Embryonic facial prominence (tissue), 1 donor: ENCODE results near the gene NEO1.
"Not testable (repeated sequence)": the region's sequence is repeated elsewhere in the genome, so short reads cannot be mapped to it uniquely, and the experiment has no call there.

ENCODE experiments used
- DNase-seq: peaks from one replicate; pipeline ENCODE4 v3.0.0-alpha.2; 2016; ENCODE audit errors: extremely low spot score

The NEO1 gene

DNA sequence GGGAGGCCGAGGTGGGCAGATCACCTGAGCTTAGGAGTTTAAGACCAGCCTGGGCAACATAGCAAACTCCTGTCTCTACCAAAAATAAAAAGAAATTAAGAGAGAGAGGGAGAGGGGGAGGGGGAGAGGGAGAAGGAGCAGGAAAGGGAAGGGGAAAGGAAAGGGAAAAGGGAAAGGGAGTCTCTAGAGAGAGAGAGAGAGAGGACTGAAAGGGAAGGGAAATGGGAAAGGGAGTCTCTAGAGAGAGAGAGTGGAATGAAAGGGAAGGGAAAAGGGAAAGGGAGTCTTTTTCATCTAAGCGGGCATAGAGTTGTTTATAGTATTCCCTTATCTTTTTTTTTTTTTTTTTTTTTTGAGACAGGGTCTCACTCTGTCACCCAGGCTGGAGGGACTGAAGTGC lies 148.1 kb downstream of the NEO1 start:
- DNase-seq: no peak

DNA sequence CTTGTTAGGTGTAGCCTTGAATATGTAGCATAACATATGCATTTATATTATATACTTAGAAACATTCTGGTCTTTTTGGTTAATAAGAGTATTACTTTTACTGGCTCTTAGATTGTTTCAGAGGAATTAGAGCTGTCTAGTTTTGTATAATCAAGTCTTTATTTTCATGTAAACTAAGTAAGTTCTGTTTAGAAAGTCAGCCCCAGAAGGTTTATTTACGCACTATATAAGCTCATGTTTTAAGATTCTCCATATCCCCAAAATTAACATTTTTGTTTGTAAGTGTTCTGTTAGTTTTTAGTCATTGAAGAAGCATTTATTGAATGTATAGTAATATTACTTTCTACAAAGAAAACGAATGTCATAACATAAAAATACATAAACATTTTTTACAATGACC lies 158.4 kb downstream of the NEO1 start:
- no peak for DNase-seq

- DNase-seq: no peak
Observed at GRCh38 chr15:73212424-73212823, 160.2 kb downstream of the NEO1 start.

DNA sequence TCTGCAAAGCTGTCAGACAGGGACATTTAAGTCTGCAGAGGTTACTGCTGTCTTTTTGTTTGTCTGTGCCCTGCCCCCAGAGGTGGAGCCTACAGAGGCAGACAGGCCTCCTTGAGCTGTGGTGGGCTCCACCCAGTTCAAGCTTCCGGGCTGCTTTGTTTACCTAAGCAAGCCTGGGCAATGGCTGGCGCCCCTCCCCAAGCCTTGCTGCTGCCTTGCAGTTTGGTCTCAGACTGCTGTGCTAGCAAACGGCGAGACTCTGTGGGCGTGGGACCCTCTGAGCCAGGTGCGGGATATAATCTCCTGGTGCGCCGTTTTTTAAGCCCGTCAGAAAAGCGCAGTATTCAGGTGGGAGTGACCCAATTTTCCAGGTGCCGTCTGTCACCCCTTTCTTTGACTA lies 169.2 kb downstream of the NEO1 start:
- not testable (repeated sequence) for DNase-seq

DNA sequence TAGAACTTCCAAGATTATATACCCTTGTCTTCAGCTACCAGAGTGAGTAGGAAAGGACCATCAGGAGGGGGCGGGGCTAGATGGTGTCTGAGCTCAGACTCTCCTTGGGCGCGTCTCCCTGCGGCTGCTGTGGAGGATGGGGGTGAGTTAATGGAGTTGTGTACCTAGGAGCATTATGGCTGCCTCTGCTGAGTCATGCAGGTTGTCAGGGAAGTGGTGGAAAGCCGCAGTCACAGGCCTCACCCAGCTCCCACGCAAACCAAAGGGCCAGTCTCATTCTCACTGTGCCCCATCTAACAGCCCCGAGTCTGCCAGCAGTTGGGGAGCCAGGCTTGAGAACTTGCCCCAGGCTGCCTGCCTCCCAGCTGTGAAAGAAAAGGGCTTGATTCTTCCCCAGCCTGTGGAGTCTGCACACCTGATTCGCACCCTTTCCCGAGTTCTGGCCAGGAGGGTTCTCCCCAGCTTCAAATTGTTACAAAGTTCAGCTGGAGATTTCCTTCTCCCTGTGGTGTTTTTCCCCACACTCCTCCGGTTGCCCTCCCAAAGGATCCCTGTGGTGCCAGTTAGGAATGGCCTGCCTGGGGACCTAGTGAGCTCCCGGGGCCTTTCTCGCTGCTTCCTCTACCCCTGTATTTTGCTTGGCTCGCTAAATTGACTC lies 173.2 kb downstream of the NEO1 start:
- no peak for DNase-seq

GRCh38 chr15:73226093-73226814 lies 174.0 kb downstream of the NEO1 start:
- DNase-seq: no peak

DNA sequence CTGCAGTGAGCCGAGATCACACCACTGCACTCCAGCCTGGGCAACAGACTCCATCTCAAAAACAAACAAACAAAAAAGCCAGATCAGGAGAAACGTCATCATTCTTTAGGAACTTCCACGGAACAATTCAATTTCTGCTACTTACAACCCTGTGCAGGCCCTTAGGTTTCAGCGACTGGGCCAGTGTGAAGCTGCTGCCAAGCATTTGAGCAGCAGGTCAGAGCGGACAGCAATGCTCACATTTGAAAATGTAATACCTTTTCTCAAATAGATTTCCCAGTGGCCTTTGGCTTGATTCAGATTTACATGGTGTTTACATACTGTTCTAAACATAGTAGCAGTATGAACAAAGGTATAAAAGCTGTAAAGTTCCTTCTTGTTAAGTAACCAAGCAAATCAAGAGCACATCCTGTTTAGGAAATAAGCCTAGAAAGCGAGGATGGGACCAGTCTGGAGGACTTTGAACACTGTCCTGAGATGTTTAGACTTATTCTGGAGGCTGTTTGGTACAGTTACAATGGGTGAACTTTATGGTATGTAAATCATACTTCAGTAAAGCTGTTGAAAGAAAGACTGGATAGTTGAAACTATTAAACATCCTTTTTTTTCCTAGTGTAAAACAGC lies 175.3 kb downstream of the NEO1 start:
- DNase-seq: no peak

DNA sequence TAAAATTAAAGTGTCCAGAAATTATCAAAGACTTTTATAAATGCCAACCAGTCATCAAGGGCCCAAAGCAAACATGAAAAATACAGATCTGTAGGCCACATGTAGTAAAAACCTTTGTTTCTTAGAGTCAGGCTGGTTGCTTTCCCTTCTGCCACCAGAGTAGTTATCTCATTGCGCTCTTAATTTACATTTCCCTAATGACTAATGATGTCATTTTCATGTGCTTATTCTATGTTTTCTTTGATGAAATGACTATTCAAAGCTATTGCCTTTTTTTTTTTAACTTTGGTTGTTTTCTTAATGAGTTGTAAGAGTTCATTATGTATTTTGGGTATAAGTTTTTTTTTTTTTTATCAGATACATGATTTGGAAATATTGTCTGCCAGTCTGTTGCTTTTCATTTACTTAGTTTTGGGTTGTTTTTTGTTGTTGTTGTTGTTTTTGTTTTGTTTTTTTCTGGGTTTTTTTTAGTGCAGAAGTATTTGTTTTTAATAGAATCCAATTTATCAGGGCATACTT lies 175.9 kb downstream of the NEO1 start:
- DNase-seq: no peak

- DNase-seq: no peak
Observed at GRCh38 chr15:73231661-73232419, 179.6 kb downstream of the NEO1 start.

- no peak for DNase-seq
Observed at GRCh38 chr15:73232776-73233175, 180.5 kb downstream of the NEO1 start.

DNA sequence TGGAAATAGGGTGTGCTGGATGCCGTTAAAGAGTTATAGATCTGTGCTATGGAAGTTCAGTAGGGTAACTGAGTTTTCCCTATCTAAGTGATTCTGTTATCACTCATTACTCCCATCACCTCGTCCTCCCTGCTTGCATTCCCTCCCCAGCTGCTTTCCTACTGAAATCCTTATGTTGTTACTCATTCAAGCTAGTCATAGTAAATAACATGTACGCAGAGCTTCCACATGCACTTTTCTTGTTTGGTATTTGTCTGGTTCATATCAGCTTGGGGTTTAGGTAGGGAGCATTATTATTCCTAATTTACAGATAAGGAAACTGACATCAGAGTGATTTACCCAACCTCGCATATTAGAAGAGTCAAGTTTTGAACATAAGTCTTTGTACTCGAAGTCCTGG lies 181.4 kb downstream of the NEO1 start:
- no peak for DNase-seq

GRCh38 chr15:73237910-73238309 lies 185.6 kb downstream of the NEO1 start:
- DNase-seq: no peak

GRCh38 chr15:73239564-73240215 lies 187.4 kb downstream of the NEO1 start:
- DNase-seq: no peak

GRCh38 chr15:73240866-73241499 lies 188.7 kb downstream of the NEO1 start:
- no peak for DNase-seq

DNA sequence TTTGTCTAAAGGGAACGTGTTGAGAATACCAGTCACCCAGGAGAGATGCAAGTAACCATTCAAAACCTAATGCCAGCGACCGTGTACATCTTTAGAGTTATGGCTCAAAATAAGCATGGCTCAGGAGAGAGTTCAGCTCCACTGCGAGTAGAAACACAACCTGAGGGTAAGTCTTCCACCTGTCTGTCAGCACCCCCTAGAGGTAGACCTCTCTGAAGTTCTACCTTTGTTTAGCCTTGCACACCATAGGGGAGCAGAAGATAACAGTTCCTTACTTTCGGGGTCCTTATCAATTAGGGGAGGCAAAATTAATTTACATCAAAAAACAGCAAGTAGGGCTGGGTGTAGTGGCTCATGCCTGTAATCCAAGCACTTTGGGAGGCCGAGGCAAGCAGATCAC lies 192.1 kb downstream of the NEO1 start:
- DNase-seq: no peak

GRCh38 chr15:73246439-73246838 lies 194.2 kb downstream of the NEO1 start:
- DNase-seq: no peak

- no peak for DNase-seq
Observed at GRCh38 chr15:73246898-73247297, 194.6 kb downstream of the NEO1 start.

DNA sequence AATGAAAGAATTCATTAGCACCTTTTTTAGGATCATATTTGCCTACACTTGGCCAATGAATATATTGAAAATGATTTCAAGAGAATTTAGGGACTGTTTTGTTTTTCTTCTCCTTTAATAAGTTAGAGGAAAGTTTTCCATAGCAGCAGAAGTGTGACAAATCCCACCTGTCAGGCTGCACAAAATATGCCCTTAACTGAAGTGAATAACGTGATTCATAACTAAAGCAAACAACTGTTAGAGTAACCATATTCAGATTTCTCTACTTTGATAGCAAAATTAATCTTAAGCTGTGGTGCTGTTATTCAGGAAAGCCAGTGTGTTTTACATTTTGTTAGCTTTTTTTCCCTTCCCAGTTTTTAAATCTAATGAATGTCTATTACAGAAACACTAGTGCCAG lies 195.1 kb downstream of the NEO1 start:
- DNase-seq: no peak

DNA sequence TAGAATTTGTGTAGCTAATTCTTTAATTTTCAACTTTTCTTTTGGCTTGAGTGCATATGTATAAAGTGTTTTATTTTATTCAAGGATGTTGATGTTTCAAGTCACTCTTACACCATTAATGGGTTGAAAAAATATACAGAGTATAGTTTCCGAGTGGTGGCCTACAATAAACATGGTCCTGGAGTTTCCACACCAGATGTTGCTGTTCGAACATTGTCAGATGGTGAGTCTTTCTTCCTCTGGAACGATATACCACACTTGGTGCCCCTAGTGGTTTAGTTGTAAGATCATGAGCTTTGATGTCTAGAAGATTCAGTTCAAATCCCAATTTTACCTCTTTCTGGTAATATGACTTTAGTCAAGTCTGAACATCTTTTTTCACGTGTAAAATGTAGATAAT lies 197.2 kb downstream of the NEO1 start:
- DNase-seq: no peak

DNA sequence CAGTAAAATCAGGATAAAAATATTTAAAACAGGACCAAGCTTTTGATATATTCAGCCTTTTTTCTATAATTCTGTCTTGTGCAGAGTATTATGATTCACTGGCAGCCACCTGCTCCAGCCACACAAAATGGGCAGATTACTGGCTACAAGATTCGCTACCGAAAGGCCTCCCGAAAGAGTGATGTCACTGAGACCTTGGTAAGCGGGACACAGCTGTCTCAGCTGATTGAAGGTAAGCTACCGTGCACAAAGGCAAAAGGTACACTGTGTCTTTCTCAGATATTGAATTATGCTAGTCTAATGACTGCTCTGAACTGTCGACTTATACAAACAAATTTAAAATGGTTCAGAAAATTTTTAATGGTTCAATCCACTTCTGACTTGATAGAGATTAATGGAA lies 202.3 kb downstream of the NEO1 start:
- DNase-seq: no peak
